Heart left ventricle (tissue), 16 donors: Measurements from ENCODE around the gene COX19. TPM values are rescaled to one million over a fixed set of nuclear protein-coding genes. Genes with fewer than 3 reads are reported as not detected.

ENCODE experiments used
- ATAC-seq, 4 donors: fragments of 200-7000 bp; cut with Tn5 transposase; one replicate each; pipeline ENCODE4 v1.9.1; 2020 to 2022; ENCODE audit warnings: moderate library complexity in 4 of 4, mild to moderate bottlenecking in 3 of 4, moderate number of reproducible peaks in 1 of 4
- DNase-seq, 5 donors: peaks; one replicate each; pipeline ENCODE4 v3.0.0-alpha.2; 2020
- H3K27ac ChIP-seq, 12 donors: fragments of 200-600 bp; sonication (generic) in 4 of 12; one replicate each; pipeline versions ENCODE4 v1.5.0 to v1.8.0; 2016 to 2022; ENCODE audit warnings: mild to moderate bottlenecking in 2 of 12
- H3K27me3 ChIP-seq, 9 donors: fragments of 200-600 bp; sonication (generic) in 2 of 9; one replicate each; pipeline versions ENCODE4 v1.5.1 to v1.8.0; 2016 to 2022; ENCODE audit warnings: mild to moderate bottlenecking in 3 of 9
- H3K36me3 ChIP-seq, 9 donors: fragments of 200-600 bp; sonication (generic) in 2 of 9; one replicate each; pipeline versions ENCODE4 v1.5.0 to v1.8.0; 2018 to 2022; ENCODE audit warnings: mild to moderate bottlenecking in 2 of 9
- H3K4me1 ChIP-seq, 12 donors: fragments of 200-600 bp; sonication (generic) in 4 of 12; one replicate each; pipeline versions ENCODE4 v1.5.0 to v1.8.0; 2016 to 2022; ENCODE audit warnings: mild to moderate bottlenecking in 3 of 12
- H3K4me3 ChIP-seq, 12 donors: fragments of 200-600 bp; sonication (generic) in 4 of 12; one replicate each; pipeline versions ENCODE4 v1.5.0 to v1.8.0; 2017 to 2022; ENCODE audit warnings: mild to moderate bottlenecking in 9 of 12, moderate library complexity in 4 of 12
- H3K9me3 ChIP-seq, 12 donors: fragments of 200-600 bp; sonication (generic) in 4 of 12; one replicate each; pipeline versions ENCODE4 v1.5.0 to v1.8.0; 2016 to 2022; ENCODE audit warnings: mild to moderate bottlenecking in 1 of 12
- POLR2A ChIP-seq, 2 donors: fragments of 450-650 bp; IDR thresholded peaks; one replicate each; pipeline ENCODE4 v1.6.1; 2017; ENCODE audit warnings: antibody characterized with exemption in 2 of 2, mild to moderate bottlenecking in 2 of 2, moderate library complexity in 2 of 2
- WGBS, 4 donors: extraction: QIAGEN DNeasy Blood & Tissue Kit in 2 of 4; methylation state at CpG; one replicate each; pipeline versions ENCODE4 v1.1.5 to v1.1.7; 2013 to 2018; 5-methylcytosine and 5-hydroxymethylcytosine counted together
- intact Hi-C, 10 donors: fragments of 100-400 bp; cut with DNase I; formaldehyde crosslinking; loops; one replicate each; pipeline versions ENCODE4 v1.11.1 to v1.14.2; 2022
- polyA plus RNA-seq, 2 donors: library from polyadenylated mRNA; stranded (reverse); fragments of 200-250 nt; gene quantifications; one replicate each; pipeline ENCODE4 v1.2.3, GENCODE V29; 2013
- total RNA-seq, 9 donors: library from RNA; depleted of rRNA in 2 of 9; stranded (reverse); fragments of >200 nt in 2 of 9; fragmentation: NEBNext Ultra II Directional in 3 of 9; extraction: Animal tissue kit (Norgen Biotek cat#: 25700) in 3 of 9; gene quantifications; one replicate each; pipeline versions ENCODE4 v1.1.0 to v1.2.4, GENCODE V29; 2016 to 2023
- TF ChIP-seq, protein P1 (sequence below), 12 donors: fragments of 200-600 bp; sonication (generic) in 4 of 12; IDR thresholded peaks; one replicate each; pipeline versions ENCODE4 v1.5.0 to v1.8.0; 2018 to 2022; ENCODE audit warnings: antibody characterized with exemption in 12 of 12, mild to moderate bottlenecking in 5 of 12
- donor health status: ischemic (EF 13 %, LVEDD 7.1; RV severe dilation, severe dysfunction).
- donor health status: healthy with polysubstance abuse.
- donor health status: DM: no; HTN: yes; CAD: no.
- donor health status: DM: no; HTN: no; CAD: no.
- donor health status: ischemic (EF 25% LVEDD 6.9; RV normal size, moderate dysfunction).
- donor health status: ischemic (EF 25% LVEDD 5.7; RV mildly dilated, moderate dysfunction).
- donor health status: healthy.
- donor health status: DM: yes; HTN: yes; CAD: no.
- donor health status: ischemic (EF 35%, LVEDD 5.7; RV mildly dilated, moderate dysfunction).
- donor health status: nonischemic (EF 11% LVEDD 7.7; RV severe dilation, severe dysfunction).
- donor health status: DM: yes; HTN: yes; CAD: no.
- donor health status: PGD.
- donor health status: ischemic (EF 29% LVEDD 5.4; RV normal size, mild dysfunction).
- donor health status: nonischemic (EF 23%, LVEDD 6.1; RV moderate dilation, normal function).

Gene COX19
- total and polyA plus RNA-seq, 11 donors: 3.1 to 7.8 (median 6.5) TPM

DNA sequence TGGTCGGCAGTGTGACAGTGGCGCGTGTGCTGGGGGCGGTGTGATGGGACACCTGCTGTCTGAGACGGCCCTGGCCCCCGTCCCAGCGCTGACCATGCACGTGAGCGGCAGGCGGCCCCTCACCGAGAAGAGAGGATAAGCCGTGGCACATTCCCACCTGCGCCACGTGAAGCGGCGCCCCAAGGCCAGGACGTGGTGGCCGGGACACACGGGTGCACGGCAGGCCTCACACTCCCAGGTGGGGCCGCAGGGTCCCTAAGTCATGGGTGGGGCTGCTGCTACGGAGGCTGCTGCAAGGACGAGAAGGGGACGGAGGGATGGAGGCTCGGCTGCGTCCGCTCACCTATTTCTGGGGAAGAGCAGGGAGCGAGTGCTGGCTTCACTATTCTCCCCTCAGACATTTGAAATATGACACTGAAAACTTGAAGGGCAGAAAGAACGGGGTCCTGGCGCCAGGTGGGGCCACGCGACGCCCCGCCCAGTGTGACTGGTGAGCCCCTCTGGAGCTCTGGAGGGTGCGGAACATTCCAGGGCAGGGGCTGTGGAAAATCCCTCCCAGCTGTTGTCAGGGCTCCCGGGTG is 15.1 kb upstream of the COX19 start:
- Histone ChIP-seq H3K27me3 (peaks cover 4 to 31% (median 17%) of the 10 kb centered on the region in 9 donors), H3K27ac (no peak overlapping the region), H3K36me3 (no peaks in the 10 kb centered on the region), H3K4me1 (peaks cover 0 to 29% (median 9%) of the 10 kb centered on the region in 12 donors), H3K4me3 (no peak overlapping the region), H3K9me3 (no peaks in the 10 kb centered on the region)
- TF ChIP-seq POLR2A (IDR thresholded peaks at IDR 0.05): no peak
- TF ChIP-seq, protein P1, sequence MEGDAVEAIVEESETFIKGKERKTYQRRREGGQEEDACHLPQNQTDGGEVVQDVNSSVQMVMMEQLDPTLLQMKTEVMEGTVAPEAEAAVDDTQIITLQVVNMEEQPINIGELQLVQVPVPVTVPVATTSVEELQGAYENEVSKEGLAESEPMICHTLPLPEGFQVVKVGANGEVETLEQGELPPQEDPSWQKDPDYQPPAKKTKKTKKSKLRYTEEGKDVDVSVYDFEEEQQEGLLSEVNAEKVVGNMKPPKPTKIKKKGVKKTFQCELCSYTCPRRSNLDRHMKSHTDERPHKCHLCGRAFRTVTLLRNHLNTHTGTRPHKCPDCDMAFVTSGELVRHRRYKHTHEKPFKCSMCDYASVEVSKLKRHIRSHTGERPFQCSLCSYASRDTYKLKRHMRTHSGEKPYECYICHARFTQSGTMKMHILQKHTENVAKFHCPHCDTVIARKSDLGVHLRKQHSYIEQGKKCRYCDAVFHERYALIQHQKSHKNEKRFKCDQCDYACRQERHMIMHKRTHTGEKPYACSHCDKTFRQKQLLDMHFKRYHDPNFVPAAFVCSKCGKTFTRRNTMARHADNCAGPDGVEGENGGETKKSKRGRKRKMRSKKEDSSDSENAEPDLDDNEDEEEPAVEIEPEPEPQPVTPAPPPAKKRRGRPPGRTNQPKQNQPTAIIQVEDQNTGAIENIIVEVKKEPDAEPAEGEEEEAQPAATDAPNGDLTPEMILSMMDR (IDR thresholded peaks at IDR 0.05): no peak
- no peak for ATAC-seq
- intact Hi-C loops: loop anchor here in 8 of 10 donors (5.0 to 10.0 kb wide), 5 partner anchors 144 to 187 kb away; a partner anchor contains a TSS
- no peak for DNase-seq
- 77 to 89% (median 86%) methylated on average over 23 to 36 of the region's 36 CpGs for WGBS, 4 donors

DNA sequence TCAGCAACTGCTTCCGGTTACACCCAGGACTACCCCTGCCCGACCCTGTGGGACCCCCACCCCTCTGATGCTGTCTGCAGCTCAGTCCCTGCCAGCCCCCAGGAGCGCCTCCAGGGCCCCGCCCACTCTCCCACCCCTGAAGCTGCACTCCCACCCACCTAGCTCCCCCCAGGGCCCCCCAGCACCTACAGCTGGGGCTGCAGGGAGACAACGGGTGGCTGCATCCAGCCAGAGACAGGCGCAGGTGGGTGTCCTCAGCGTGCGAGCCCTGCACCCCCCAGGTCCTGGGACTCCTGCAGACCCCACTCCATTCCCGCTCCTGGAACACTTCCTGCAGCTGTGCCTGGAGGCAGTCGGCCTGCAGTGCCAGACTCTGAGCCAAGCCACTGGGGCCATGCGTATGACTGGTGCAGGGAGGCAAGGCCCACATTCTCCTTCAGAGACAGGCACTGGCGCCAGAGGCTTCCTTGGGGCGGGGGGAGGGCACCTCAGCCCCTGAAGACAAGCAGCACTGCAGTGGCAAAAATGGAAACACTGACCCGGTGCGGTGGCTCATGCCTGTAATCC is 13.7 kb upstream of the COX19 start:
- peaks cover 4 to 43% (median 24%) of the 10 kb centered on the region in 9 donors for H3K27me3 ChIP-seq
- DNase-seq: no peak
- intact Hi-C loops: no loop called here

DNA sequence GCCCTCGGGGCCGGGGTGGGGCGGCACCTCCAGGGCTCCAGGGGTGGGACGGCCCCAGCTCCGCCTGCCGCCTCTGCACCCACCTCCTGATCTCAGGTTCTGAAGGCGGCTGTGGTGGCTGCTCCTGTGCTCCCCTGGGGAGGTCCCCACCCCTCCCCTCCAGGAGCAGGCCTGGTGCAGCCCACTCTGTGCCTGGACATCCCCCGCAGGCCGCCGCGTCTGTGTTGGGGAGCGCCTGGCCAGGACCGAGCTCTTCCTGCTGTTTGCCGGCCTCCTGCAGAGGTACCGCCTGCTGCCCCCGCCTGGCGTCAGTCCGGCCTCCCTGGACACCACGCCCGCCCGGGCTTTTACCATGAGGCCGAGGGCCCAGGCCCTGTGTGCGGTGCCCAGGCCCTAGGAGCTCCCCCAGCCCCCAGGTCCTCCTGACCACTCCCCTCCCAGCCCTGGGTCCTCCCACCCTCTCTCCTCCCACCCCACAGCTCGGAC is 13.1 kb upstream of the COX19 start:
- no peaks in the 10 kb centered on the region for H3K36me3 ChIP-seq
- peaks cover 4 to 46% (median 24%) of the 10 kb centered on the region in 9 donors for H3K27me3 ChIP-seq
- no peak overlapping the region for H3K27ac ChIP-seq
- H3K9me3 ChIP-seq: no peaks in the 10 kb centered on the region
- no peak for ATAC-seq
- H3K4me3 ChIP-seq: no peak overlapping the region
- intact Hi-C loops: no loop called here
- H3K4me1 ChIP-seq: peaks cover 0 to 26% (median 7%) of the 10 kb centered on the region in 12 donors
- TF ChIP-seq POLR2A (IDR thresholded peaks at IDR 0.05): no peak
- TF ChIP-seq, protein P1 (IDR thresholded peaks at IDR 0.05): no peak
- 12 to 24% (median 18%) methylated on average over 11 to 24 of the region's 24 CpGs for WGBS, 4 donors
- no peak for DNase-seq

More for the DNA sequence above, 13.7 kb upstream of the COX19 start:
- no peak for TF ChIP-seq POLR2A (IDR thresholded peaks at IDR 0.05)
- TF ChIP-seq, protein P1 (IDR thresholded peaks at IDR 0.05): no peak
- no peak for ATAC-seq
- Histone ChIP-seq H3K4me3 (no peak overlapping the region), H3K27ac (no peak overlapping the region), H3K36me3 (no peaks in the 10 kb centered on the region), H3K4me1 (peaks cover 0 to 29% (median 9%) of the 10 kb centered on the region in 12 donors), H3K9me3 (no peaks in the 10 kb centered on the region)
- WGBS, 4 donors: 58 to 64% (median 60%) methylated on average over 12 to 15 of the region's 15 CpGs

DNA sequence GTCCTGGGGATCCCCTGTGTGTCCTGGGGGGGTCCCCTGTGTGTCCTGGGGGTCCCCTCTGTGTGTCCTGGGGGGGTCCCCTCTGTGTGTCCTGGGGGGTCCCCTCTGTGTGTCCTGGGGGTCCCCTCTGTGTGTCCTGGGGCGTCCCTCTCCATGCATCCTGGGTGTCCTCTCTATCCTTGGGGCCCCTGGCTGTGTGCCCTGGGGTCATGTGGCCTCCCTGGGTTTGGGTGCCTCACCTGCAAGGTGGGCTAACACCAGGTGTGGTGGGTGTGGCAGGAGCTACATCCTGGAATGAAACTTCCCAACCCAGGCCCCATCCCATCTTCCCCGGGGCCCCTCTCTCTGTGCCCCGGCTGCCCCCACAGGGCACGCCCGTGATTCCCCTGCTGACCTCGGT is 12.6 kb upstream of the COX19 start:
- H3K27ac ChIP-seq: no peak overlapping the region
- no peaks in the 10 kb centered on the region for H3K9me3 ChIP-seq
- no peak for ATAC-seq
- peaks cover 4 to 52% (median 24%) of the 10 kb centered on the region in 9 donors for H3K27me3 ChIP-seq
- H3K36me3 ChIP-seq: no peaks in the 10 kb centered on the region
- no peak overlapping the region for H3K4me3 ChIP-seq
- DNase-seq: no peak
- TF ChIP-seq, protein P1 (IDR thresholded peaks at IDR 0.05): no peak
- no peak for TF ChIP-seq POLR2A (IDR thresholded peaks at IDR 0.05)
- 44 to 100% (median 48%) methylated on average over 1 to 6 of the region's 6 CpGs; no CpG with 5 or more reads in 1 of the 4 donors for WGBS, 4 donors
- intact Hi-C loops: no loop called here
- H3K4me1 ChIP-seq: peaks cover 0 to 21% (median 1%) of the 10 kb centered on the region in 12 donors
